HG03354 (cell line): ENCODE results near the gene RNF207.
A peak's percentile ranks its signal among the peaks of the same experiment; 100 is the strongest.
"Not testable (repeated sequence)": the region's sequence is repeated elsewhere in the genome, so short reads cannot be mapped to it uniquely, and the experiment has no call there.

Source experiments
- ATAC-seq: cut with Tn5 transposase; IDR thresholded peaks from one replicate; pipeline ENCODE4 v1.9.1; 2021; ENCODE audit warnings: mild to moderate bottlenecking; ENCODE audit not compliant: unreplicated experiment, poor library complexity, severe bottlenecking

The RNF207 gene

DNA sequence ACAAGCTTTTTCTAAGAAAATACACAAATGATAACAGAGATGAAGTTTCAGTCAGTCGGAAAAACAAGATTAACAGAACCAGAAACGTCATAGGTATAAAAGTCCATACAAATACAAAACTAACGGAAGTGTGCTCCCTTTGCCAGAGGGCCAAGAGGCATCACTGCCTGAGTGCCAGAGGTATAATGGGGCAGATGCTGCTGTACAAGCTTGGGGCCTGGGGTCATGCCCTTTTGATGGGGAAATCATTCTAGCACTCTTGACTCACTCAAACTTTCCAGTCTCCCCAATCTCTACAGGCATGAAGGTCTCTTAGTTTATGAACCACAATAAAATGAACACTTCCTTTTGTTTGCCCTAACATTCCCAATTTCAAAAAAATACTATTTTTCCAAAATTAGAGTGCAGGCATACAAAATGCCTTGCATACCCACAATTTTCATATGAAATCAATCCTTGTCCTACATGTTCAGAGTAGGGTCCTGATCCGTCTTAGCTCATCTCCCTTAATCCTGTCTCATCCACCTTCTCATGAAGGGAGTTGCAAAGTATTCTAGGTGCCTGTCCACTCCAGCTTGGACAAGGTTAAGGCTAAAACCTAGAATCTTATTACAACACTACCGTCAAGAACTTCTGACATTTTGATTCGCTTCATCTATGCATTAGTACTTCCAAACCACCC lies 8.0 kb upstream of the RNF207 start:
- ATAC-seq = no peak

DNA sequence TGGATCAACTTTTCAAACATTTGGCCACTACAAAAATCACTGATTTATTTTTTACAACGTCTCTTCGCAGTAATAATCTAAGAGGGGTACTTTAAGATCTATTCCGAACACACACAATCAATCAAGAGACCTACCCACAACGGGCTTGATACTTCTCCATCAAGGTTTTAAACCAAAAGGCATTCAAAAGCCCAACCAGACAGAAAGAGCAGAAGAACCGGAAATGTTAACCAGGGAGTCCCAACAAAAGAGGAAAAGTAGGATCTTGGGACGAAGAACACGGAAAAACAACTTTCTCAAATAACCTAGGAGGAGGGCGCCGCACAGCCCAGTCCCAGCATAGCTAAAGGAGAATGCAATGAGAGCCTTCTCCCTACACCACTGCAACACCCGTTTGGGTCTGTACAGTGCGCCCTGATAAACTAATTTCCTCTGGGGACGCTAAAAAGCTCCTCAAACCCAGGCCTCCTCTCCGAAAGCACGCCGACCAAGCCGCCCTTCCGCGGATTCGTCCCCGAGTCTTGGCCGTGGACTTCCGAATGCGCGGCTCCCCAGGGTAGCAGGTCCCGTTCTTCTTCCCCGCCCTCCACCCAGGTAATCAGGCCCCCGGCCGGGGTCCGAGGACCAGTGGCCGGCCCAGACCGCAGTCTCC lies 7.1 kb upstream of the RNF207 start:
- ATAC-seq = peak; percentile 36

DNA sequence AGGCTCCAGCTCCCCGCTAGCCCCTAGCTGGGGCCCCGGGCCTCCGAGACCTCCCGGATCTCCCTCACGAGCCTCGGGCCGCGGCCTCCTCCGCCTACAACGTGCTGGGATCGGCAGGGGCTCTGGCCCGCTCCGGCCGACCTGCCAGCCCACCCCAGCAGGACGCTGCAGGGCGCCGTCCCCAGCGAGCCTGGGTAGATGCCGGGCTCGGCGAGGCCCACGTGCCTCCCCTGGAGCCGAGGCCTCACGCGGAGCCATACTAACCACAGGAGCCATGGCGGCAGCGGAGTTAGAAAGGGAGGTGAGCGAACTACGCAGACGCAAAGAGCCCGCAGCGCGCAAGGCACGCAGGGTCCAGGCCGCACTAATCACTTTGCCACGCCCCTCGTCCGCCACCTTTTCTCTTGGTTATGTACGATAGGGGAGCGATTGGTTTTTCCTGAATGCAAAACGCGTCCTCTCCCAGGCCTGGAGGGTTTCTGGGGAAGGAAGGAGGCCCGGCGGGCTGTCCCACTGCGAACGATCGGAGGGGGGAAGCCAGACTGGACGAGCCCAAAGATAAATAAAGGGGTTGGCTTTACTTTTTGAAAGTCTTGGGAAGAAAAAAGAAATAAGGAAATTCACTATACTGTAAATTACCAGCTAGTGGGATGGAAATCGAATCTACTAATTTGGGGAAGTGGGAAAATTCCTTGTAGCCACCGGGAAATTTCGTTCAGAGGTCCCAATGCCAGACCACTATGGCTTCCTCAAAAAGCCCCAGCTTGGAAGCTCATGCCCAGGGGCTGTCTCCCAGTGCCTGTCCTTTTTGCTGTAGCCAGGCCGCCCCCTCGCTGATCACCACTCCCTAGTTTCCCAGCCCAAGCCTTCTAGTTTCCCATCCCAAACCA lies 6.4 kb upstream of the RNF207 start, which contains the start of gene RPL22:
Gene RPL22, minus strand, starts transcription at position 298 of the 890 bp plus-strand sequence. Its CDS starts 22 bp downstream, at position 276.
- ATAC-seq = peak; percentile 97

DNA sequence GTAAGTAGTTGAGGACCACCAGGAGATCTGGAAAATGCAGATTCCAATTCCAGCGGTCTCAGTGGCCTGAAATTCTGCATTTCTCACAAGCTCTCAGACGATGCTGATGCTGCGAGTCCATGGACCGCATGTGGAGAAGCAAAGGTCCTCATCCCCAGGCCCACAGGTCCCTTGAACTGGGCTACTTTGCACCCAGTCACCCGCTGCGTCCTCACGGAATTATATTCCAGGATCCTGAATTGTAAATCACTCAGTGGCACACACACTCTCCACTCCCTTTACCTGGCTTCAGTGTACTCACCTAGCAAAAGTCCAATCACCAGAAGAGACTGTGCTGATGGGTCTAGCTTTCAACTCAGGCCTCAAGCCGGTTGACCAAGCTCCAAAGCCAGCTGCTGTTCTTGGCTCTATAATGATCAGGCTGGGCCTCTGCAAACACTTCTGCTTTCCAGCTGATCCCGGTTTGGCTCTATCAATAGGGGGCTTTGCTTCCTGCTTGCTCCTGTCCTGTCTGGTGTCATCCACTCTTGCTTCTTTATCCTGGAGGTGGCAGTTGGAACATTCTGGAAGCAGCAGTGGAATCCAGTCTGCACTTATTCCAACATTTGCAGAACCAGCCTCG lies 5.6 kb upstream of the RNF207 start:
- no peak for ATAC-seq

DNA sequence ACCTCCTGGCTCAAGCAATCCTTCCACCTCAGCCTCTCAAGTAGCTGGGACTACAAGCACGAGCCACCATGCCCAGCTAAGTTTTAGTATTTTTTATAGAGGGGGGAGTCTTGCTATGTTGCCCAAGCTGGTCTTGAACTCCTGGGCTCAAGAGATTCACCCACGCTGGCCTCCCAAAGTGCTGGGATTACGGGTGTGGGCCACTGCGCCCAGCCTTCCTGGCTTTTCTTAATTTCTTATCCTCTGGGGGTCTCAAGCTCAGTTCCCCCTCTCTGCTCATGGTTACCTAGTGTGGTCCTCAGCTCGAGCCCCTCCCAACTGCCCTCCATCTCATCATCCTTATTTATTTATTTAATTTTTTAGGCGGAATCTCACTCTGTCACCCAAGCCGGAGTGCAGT lies 3.7 kb upstream of the RNF207 start:
- ATAC-seq = no peak

DNA sequence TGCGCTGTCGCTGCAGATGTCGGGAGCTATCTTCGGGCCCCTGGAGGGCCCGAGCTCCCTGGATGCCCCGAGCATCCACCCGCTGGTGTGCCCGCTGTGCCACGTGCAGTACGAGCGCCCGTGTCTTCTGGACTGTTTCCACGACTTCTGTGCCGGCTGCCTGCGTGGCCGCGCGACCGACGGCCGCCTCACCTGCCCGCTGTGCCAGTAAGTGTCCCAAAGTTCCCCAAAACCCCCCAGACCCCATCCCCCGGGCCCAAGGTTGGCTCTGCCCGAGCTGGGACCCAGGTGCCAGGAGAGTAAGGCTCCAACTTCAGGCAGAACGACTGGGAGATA lies 569 bp downstream of the RNF207 start:
- ATAC-seq = no peak

DNA sequence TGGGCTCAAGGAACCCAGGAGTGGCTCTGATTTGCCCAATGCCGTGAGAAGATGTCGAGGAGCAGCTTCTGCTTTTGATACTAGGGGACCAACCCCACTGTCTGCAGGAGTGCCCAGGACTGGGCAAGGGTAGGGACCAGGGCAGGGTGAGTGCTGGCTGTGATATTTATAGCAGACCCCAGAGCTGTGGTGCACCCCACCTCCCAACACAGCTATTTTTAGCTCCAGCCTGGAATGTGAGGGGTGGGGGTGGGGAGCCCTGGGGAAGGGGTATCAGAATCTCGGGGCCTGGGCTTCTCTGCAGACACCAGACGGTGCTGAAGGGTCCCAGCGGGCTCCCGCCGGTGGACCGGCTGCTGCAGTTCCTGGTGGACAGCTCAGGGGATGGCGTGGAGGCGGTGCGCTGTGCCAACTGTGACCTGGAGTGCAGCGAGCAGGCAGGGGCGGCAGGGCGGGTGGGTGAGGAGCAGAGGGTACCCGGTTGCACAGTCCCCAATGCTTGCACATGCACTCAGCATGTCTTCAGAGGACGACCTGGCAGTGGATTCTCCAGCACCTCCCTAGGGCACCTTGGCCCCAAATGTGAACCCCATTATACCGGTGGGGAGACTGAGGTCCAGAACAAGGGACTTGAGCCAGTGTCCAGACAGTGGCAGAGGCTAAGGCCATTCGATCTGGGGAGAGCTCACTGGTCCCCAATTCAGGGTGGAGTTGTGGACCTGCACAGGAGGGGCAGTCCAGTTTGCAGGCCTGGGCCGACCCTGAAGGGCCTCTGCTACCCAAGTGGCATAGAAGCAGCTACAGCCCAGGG lies 1.4 kb downstream of the RNF207 start:
- ATAC-seq = no peak

DNA sequence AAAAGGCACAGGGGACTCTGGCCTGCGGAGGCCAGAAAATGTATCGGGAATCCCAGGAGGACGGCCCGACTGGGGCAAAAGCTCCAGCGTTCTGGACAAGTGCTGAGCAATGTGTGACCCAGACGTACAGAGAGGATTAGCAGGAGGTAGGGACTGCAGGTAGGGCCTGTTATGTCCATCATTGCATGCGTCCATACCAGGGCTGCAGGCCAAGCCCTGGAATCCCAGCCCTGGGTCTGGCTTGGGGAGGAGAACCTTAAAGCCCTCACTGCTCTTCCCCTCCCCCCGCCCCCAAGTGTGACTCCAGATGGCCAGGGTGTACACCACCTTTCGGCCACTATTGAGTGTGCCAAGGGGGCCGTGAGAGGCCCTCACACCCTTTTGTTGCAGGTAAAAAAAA lies 2.0 kb downstream of the RNF207 start:
- no peak for ATAC-seq

DNA sequence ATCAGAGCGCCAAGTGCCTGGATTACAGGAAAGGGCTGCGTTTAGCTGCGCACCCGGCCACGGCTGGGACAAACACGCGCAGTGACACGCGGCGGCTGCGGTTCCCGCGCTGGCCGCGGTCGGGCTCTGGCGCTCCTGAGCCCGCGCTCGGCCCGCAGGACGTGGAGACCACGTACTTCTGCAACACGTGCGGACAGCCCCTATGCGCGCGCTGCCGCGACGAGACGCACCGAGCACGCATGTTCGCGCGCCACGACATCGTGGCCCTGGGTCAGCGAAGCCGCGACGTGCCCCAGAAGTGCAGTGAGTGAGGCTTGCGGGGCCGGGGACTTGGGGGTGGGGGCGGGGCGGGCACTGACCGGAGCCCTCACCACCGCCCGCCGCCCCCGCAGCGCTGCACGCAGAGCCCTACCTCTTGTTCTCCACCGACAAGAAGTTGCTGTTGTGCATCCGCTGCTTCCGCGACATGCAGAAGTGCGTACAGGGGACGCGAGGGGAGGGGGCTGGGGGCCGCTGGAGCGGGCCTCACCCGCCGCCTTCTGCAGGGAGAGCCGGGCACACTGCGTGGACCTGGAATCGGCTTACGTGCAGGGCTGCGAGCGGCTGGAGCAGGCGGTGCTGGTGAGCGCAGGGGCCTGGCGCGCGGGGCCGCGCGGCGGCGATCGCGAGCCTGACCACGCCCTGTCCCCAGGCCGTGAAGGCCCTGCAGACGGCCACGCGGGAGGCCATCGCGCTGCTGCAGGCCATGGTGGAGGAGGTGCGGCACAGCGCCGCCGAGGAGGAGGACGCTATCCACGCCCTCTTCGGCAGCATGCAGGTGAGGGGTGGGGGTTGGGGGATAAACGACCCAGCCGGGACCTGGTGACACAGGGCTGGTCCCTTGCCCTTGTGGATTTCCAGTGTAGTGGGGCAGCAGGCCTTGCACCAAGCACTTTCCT lies 3.1 kb downstream of the RNF207 start:
- no peak for ATAC-seq

DNA sequence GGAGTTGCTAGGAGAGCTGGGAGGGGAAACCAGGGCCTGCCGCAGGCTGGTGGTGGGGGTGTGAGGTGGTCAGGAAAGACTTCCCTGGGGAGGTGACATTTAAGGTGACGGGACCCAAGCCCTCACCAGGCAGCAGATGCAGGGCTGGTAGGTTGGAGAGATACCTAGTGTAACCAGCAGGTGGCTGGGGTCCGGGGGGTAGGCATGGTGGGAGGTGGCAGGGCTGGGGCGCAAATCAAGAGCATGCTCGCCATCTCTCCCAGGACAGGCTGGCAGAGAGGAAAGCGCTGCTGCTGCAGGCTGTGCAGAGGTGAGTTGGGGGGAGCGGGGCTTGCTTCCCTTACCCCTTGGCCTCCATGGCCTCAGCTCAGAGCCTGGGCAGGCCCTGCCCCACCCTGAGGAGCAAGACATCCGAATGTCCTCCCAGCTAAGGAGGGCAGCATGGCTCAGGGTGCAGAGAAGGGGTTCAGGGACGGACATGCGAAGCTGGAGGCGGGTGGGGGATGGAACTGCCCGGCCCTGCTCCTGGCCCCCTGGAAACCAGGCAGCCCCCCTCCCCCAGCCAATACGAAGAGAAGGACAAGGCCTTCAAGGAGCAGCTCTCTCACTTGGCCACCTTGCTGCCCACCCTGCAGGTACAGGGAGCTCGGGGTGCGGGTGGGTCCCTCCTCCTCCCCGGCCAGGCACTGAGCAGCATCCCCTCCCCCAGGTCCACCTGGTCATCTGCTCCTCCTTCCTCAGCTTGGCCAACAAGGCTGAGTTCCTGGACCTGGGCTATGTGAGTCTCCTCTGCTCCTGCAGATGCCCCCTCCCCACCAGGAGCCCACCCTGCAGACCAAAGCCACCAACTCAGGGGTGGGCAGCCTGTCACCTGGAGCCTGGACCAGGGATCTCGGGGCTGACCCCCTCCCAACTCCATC lies 4.0 kb downstream of the RNF207 start:
- ATAC-seq = no peak

DNA sequence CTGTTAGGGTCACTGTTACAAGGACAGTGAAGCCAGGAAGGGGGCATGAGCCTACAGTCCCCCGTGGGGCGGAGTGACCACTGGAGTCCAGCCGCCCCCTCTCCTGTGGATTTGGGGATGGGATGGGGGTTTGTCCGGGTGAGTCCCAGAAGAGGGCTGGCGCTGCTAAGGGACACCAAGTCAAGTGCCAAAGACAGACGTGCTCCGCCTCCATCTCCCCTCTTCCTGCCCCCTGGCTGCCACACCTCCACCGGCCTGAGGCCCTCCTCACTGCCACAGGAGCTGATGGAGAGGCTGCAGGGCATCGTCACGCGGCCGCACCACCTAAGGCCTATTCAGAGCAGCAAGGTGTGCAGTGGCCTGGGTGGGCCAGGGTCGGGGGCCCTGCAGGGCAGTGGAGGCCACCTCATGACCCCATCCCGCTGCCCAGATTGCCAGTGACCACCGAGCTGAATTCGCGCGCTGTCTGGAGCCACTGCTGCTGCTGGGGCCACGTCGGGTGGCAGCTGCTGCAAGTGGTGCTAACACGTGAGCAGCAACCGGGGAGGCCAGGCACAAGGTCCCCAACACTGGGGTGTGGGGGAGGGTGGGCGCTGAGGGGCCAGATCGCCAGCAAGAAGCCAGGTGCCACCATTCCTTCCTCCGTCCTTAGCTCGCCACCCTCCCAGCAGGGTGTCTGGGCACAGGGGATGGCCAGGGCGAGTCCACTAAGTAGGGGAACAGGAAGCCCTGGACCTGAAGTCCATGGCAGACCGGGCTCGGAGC lies 4.9 kb downstream of the RNF207 start:
- no peak for ATAC-seq

DNA sequence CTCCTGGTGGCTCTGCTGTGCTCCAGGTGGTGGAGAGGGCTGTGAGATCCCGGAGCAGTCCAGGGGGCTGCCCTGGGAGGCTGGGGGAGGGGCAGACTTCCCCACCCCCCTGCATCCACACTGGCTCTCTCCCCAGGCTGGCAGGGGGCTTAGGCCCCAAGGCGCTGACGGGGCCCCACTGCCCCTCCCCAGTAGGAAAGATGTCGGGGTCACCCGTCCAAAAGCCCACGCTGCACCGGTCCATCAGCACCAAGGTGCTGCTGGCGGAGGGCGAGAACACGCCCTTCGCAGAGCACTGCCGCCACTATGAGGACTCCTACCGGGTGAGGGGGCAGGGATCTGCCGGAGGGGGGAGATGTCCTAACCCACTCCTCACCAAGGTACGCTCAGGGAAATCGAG lies 5.8 kb downstream of the RNF207 start:
- ATAC-seq = no peak

DNA sequence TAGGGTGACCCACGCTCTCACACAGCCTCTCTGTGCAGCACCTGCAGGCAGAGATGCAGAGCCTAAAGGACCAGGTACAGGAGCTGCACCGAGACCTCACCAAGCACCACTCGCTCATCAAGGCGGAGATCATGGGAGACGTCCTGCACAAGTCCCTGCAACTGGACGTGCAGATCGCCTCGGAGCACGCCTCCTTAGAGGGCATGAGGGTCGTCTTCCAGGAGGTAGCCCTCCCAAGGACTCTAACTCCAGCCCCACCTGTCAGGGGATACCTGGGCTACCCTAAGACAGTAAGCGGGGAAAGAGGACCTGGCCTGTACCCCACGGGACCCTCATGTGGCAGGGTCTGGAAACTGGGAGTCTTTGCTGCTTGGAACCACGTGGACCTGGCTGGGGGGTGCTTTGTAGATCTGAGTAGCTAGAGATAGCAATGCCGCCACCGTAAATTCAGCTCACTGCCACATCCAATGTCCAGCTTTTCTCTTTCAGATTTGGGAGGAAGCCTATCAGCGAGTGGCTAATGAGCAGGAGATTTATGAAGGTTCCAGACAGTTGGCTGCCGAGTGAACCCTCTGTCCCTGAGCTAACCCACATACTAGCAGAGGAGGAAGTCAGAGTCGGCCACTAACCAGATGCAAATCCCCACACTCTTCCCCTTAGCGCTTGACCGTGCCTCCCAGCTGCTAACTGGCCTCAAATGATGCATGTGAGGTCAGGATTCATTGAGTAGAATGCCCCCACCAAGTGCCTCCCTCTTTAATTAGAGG lies 6.5 kb downstream of the RNF207 start:
- peak; percentile 35 for ATAC-seq

DNA sequence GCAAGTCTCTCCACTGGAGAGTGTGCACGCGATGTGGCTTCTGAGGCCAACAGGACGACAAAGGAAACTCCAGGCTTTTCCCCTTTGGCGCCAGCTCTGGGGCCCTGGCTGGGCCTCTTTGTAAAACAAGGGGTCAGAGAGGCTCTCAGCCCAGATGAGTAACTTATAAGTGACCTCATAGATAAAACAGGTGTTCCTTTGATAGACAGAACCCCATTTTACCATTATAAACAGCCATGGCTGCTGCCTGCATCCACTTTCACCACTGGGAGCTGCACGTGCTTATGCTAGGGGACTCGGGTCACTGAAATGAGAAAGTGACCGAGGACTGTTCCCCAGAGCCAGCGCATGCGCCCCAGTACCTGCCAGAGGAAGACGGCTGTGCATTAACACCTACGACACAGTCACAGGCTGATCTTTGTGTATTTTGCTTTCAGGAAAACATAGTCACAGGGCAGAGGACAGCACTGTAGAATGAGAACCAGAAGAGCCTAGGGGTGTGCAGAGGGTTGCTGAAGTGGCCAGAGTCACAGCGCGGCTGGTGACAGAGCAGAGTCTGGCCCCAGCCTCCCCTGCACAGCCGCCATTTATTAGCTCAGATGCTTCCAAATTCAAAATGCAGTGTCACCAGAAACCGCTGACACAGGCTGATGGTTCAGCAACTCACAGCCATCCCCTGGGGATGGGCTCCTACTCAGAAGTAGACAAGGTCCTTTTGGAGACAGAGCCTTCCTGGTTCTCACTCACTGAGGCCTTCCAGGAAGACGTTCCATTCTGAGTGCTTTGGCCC lies 12.7 kb downstream of the RNF207 start:
- no peak for ATAC-seq

DNA sequence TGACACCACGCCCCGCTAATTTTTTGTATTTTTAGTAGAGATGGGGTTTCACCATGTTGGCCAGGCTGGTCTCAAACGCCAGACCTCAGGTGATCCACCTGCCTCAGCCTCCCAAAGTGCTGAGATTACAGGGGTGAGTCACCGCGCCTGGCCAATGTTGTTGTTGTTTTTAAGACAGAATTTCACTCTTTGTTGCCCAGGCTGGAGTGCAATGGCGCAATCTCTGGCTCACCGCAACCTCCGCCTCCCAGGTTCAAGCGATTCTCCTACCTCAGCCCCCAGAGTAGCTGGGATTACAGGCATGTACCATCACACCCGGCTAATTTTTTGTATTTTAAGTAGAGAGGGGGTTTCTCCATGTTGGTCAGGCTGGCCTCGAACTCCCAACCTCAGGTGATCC lies 13.7 kb downstream of the RNF207 start:
- ATAC-seq = not testable (repeated sequence)
